Small intestine (tissue), 7 donors: ENCODE results near the gene ROCK2. TPM values are rescaled to one million over a fixed set of nuclear protein-coding genes. Genes with fewer than 3 reads are reported as not detected.

Experiments
- DNase-seq, 2 donors: peaks; one replicate each; pipeline versions ENCODE4 v3.0.0 to v3.0.0-alpha.2; 2013
- FAIRE-seq: peaks from 2 replicates; lab custom pipeline; 2012; peaks lifted over from hg19 to GRCh38; lab: Jason Lieb, UNC
- H3K27ac ChIP-seq, 3 donors: one replicate each; pipeline ENCODE4 v1.5.1; 2013; ENCODE audit warnings: low read length in 2 of 3, mild to moderate bottlenecking in 2 of 3, control low read depth in 1 of 3, inconsistent platforms in 1 of 3, low read depth in 1 of 3, moderate library complexity in 1 of 3
- H3K27me3 ChIP-seq, 3 donors: one replicate each; pipeline ENCODE4 v1.6.1; 2013; ENCODE audit warnings: low read length in 3 of 3, inconsistent platforms in 1 of 3; ENCODE audit not compliant: control insufficient read depth in 3 of 3, insufficient read depth in 3 of 3
- H3K36me3 ChIP-seq, 3 donors: one replicate each; pipeline ENCODE4 v1.6.1; 2013; ENCODE audit warnings: low read length in 3 of 3, inconsistent platforms in 1 of 3, low read depth in 1 of 3, mild to moderate bottlenecking in 1 of 3, moderate library complexity in 1 of 3; ENCODE audit not compliant: control insufficient read depth in 3 of 3, insufficient read depth in 2 of 3
- H3K4me1 ChIP-seq, 3 donors: one replicate each; pipeline ENCODE4 v1.6.1; 2013; ENCODE audit warnings: low read length in 2 of 3, inconsistent platforms in 1 of 3, low read depth in 1 of 3, mild to moderate bottlenecking in 1 of 3, moderate library complexity in 1 of 3; ENCODE audit not compliant: control insufficient read depth in 3 of 3, insufficient read depth in 2 of 3
- H3K4me3 ChIP-seq, 3 donors: one replicate each; pipeline ENCODE4 v1.5.1; 2013; ENCODE audit warnings: low read length in 3 of 3, control low read depth in 1 of 3, inconsistent platforms in 1 of 3, low read depth in 1 of 3, mild to moderate bottlenecking in 1 of 3, moderate library complexity in 1 of 3
- H3K9me3 ChIP-seq, 2 donors: one replicate each; pipeline ENCODE4 v1.6.1; 2013; ENCODE audit warnings: low read depth in 1 of 2, low read length in 1 of 2; ENCODE audit not compliant: control insufficient read depth in 2 of 2, insufficient read depth in 1 of 2
- WGBS, 3 donors: extraction: QIAGEN DNeasy Blood & Tissue Kit; methylation state at CpG; one replicate each; pipeline ENCODE4 v1.1.7; 2013; 5-methylcytosine and 5-hydroxymethylcytosine counted together
- polyA plus RNA-seq, 4 donors: library from polyadenylated mRNA; stranded (reverse) in 3 of 4; unstranded in 1 of 4; fragments of 200-250 nt in 3 of 4; fragments of 120-200 nt in 1 of 4; gene quantifications; one replicate each; pipeline versions ENCODE4 v1.2.1 to v1.2.3, GENCODE V29; 2013
- donor health status: healthy with polysubstance abuse.
- donor health status: control.
- donor health status: control.
- donor health status: Bipolar disorder and iron deficiency.
- donor health status: healthy.

ROCK2 gene
- polyA plus RNA-seq, 4 donors = 12.0 to 53.2 (median 16.0) TPM

DNA sequence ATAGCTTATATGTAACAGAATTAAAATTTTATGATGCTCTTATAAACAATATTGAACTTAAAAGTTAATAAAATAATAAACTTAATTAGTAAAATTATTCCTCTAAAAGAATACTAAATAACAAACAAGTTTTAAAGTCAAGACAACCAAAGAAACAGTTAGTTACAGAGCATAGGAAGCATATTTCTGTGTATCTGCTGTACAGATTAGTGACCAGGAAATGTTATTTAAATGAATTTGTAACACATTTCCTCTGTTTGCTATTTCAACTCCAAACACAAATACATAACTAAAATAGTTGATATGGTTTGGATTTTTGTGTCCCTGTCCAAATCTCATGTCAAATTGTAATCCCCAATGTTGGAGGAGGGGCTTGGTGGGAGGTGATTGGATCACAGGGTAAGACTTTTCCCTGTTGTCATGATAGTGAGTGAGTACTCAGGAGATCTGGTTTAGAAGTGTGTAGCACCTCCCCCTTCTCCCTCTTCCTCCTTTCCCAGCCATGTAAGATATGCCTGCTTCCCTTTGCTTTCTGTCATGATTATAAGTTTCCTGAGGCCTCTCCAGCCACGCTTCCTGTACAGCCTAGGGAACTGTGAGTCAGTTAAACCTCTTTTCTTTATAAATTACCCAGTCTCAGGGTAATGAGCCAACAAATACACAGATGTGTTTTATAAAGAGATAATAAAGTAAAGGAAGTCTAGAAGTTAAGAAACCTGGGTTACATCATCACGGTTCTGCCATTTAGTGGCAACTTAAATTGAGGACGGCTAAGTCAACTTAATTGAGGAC, 51.8 kb downstream of the ROCK2 start:
- DNase-seq (no peak), FAIRE-seq (no peak)
- peak overlapping the region in 1 of 3 donors; percentile 27 for H3K27ac ChIP-seq
- H3K36me3 ChIP-seq = no peaks in the 10 kb centered on the region
- no peaks in the 10 kb centered on the region for H3K4me1 ChIP-seq
- WGBS, 3 donors = 79 to 92% (median 88%) methylated on average over 3 of the region's 3 CpGs
- no peaks in the 10 kb centered on the region for H3K9me3 ChIP-seq
- H3K27me3 ChIP-seq = no peaks in the 10 kb centered on the region
- no peak overlapping the region for H3K4me3 ChIP-seq

DNA sequence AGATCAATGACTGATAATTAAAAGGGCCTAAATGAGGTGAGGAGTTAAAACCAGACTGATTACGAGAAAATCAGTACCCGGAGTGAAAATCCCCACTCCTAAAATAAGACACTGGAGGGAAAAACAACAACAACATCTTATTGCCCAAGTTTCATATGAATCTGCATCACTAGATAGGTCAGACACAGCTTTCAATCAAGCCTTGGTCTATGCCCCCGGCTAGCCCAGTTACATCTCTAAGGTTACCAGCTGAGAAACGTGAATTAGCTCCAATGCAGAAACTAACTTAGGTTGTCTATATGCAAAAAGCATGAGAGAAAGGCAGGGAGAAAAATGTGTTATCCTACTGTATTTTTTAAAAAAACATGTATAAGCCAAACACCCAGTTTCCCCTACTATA, 53.7 kb downstream of the ROCK2 start:
- H3K27me3 ChIP-seq = no peaks in the 10 kb centered on the region
- FAIRE-seq = no peak

DNA sequence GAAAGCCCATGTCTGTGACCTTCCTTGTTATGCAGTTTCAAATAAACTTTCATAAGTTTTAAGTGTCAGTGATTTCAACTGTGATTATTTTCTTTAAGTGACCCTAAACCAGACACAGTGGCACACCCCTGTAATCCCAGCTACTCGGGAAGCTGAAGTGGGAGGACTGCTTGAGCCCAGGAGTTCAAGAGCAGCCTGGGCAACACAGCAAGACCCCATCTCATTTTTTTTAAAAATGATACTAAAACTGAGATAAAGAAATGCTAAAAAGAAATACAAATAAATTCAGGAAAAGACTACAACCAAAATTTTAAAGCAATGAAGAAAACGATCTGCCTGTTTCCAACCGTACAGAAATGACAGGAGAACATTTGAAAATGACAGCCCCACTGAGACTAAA, 54.2 kb downstream of the ROCK2 start:
- WGBS, 3 donors = 76 to 88% (median 83%) methylated on average over 3 of the region's 3 CpGs
- Histone ChIP-seq H3K9me3 (no peaks in the 10 kb centered on the region), H3K27ac (no peak overlapping the region), H3K36me3 (peaks cover 3 to 5% (median 4%) of the 10 kb centered on the region in 3 donors), H3K4me3 (no peak overlapping the region), H3K27me3 (no peaks in the 10 kb centered on the region), H3K4me1 (peaks cover 0 to 4% (median 0%) of the 10 kb centered on the region in 3 donors)
- no peak for FAIRE-seq
- DNase-seq = no peak

More for the DNA sequence above, 53.7 kb downstream of the ROCK2 start:
- H3K4me1 ChIP-seq = peaks cover 0 to 4% (median 0%) of the 10 kb centered on the region in 3 donors
- DNase-seq = no peak
- peaks cover 0 to 2% (median 0%) of the 10 kb centered on the region in 3 donors for H3K36me3 ChIP-seq
- H3K27ac ChIP-seq = no peak overlapping the region
- H3K9me3 ChIP-seq = no peaks in the 10 kb centered on the region
- WGBS, 3 donors = 92 to 93% (median 92%) methylated on average over 4 of the region's 4 CpGs
- no peak overlapping the region for H3K4me3 ChIP-seq

DNA sequence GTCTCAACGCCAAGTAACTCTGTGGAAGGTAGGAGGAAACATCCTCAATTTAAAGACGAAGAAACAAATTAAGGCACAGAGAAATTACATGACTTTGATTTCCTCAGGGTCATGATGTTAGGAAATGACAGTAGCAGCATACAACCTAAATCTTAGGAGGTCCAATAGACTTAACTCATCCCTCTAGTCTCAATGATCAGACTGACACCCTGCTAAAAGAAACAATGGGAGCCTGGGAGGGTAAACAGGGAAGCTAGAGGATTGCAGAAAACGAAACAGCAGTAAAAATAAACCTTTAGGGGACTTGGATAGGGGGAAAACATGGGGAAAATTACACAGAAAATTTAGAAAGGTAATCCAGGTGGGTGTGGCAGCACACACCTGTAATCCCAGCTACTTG, 56.0 kb downstream of the ROCK2 start:
- H3K4me1 ChIP-seq = peaks cover 0 to 4% (median 0%) of the 10 kb centered on the region in 3 donors
- DNase-seq (no peak), FAIRE-seq (no peak)
- H3K36me3 ChIP-seq = peaks cover 6 to 8% (median 7%) of the 10 kb centered on the region in 3 donors
- 78 to 84% (median 79%) methylated on average over 3 of the region's 3 CpGs for WGBS, 3 donors
- no peaks in the 10 kb centered on the region for H3K9me3 ChIP-seq
- no peak overlapping the region for H3K27ac ChIP-seq
- H3K27me3 ChIP-seq = no peaks in the 10 kb centered on the region
- H3K4me3 ChIP-seq = no peak overlapping the region

DNA sequence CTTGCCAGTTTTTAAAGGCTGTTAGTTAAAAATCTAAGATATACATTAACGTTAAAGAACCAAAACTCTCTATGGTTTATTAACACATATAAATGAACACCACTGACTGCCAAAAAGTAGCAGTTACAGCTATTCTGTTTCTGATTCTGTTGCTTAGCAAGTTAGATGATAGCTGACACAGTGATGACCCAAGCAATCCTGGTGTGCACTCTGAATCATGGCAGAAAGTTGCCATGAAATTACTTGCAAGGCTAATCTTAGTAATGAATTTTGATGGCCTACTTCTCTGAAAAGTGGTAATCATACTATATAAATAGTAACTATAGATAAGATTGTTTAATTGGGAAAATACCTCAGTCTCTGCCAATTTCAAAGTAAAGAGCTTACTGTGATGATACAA, 57.7 kb downstream of the ROCK2 start:
- Histone ChIP-seq H3K27me3 (no peaks in the 10 kb centered on the region), H3K27ac (no peak overlapping the region), H3K36me3 (peaks cover 7 to 12% (median 8%) of the 10 kb centered on the region in 3 donors), H3K9me3 (peaks cover 0 to 3% of the 10 kb centered on the region in 2 donors), H3K4me1 (peaks cover 0 to 4% (median 0%) of the 10 kb centered on the region in 3 donors), H3K4me3 (no peak overlapping the region)
- 61 to 82% (median 79%) methylated on average over 1 of the region's 1 CpG for WGBS, 3 donors
- no peak for FAIRE-seq
- no peak for DNase-seq

DNA sequence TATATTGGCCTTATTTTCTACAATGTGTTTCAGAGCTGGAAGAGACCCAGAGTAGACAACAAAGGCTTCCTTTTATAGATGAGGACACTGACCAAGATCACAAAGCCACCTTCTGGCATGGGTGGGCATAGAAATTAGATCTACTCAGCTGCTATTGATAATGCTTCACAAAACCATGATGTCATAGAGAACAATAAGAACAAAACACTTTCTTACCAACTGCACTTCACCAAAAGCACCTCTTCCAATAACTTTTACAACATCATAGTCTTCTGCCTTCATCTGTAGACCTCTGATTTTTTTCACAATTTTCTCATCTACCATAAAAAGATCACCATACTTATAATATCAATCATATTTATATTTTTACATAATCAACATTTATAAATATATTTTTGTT, 58.1 kb downstream of the ROCK2 start:
- H3K4me3 ChIP-seq = no peak overlapping the region
- peaks cover 0 to 3% of the 10 kb centered on the region in 2 donors for H3K9me3 ChIP-seq
- FAIRE-seq (no peak), DNase-seq (no peak)
- no peaks in the 10 kb centered on the region for H3K27me3 ChIP-seq
- no peak overlapping the region for H3K27ac ChIP-seq
- H3K4me1 ChIP-seq = peaks cover 0 to 4% (median 0%) of the 10 kb centered on the region in 3 donors
- peaks cover 7 to 12% (median 8%) of the 10 kb centered on the region in 3 donors for H3K36me3 ChIP-seq

DNA sequence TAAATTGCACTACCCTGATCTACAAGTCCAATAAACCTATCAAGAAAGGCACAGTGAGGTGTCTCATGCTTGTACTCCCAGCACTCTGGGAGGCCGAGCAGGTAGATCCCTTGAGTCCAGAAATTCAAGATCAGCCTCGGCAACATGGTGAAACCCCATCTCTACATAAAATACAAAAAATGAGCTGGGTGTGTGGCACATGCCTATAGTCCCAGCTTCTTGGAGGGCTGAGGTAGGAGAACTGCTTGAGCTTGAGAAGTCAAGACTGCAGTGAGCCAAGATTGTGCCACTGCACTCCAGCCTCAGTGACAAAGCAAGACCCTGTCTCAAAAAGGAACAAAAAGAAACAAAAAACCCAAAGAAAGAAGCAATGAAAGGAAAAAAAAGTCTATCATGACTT, 58.9 kb downstream of the ROCK2 start:
- Histone ChIP-seq H3K27ac (no peak overlapping the region), H3K4me1 (peaks cover 0 to 4% (median 0%) of the 10 kb centered on the region in 3 donors), H3K27me3 (no peaks in the 10 kb centered on the region), H3K4me3 (no peak overlapping the region), H3K9me3 (peaks cover 0 to 3% of the 10 kb centered on the region in 2 donors), H3K36me3 (peaks cover 7 to 12% (median 8%) of the 10 kb centered on the region in 3 donors)
- no peak for FAIRE-seq
- no peak for DNase-seq
- WGBS, 3 donors = 98 to 100% (median 99%) methylated on average over 2 of the region's 2 CpGs

DNA sequence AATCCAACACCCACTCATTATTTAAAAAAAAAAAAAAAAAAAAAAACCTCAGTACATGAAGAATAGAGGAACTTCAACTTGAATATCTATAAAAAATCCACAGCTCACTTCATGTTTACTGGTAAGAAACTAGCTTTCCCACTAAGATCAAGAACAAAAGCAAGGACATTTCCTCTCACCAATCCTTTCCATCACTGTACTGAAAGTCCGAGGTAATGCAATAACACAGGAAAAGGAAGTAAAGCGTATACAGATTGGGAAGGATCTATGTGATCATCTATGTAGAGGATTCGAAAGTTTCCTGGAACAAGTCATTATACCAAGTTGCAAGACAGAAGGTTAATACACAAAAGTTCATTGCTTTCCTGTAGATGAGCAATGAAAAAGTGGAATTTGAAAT, 63.2 kb downstream of the ROCK2 start:
- 78 to 90% (median 88%) methylated on average over 3 of the region's 3 CpGs for WGBS, 3 donors
- H3K36me3 ChIP-seq = peaks cover 5 to 19% (median 8%) of the 10 kb centered on the region in 3 donors
- FAIRE-seq = no peak
- no peaks in the 10 kb centered on the region for H3K4me1 ChIP-seq
- DNase-seq = no peak
- no peak overlapping the region for H3K4me3 ChIP-seq
- H3K9me3 ChIP-seq = peaks cover 0 to 3% of the 10 kb centered on the region in 2 donors
- no peaks in the 10 kb centered on the region for H3K27me3 ChIP-seq
- H3K27ac ChIP-seq = no peak overlapping the region
